HG02763 (cell line): ENCODE results near the gene MEGF11.
"Not testable (repeated sequence)": the region's sequence is repeated elsewhere in the genome, so short reads cannot be mapped to it uniquely, and the experiment has no call there.

Experiments used
- ATAC-seq: cut with Tn5 transposase; IDR thresholded peaks from one replicate; pipeline ENCODE4 v1.9.1; 2021; ENCODE audit warnings: mild to moderate bottlenecking, moderate library complexity; ENCODE audit not compliant: unreplicated experiment

The MEGF11 gene

GRCh38 chr15:65985387-65985786, 268.2 kb downstream of the MEGF11 start:
- ATAC-seq, result no peak

GRCh38 chr15:65982627-65983322, 270.8 kb downstream of the MEGF11 start:
- no peak for ATAC-seq

DNA sequence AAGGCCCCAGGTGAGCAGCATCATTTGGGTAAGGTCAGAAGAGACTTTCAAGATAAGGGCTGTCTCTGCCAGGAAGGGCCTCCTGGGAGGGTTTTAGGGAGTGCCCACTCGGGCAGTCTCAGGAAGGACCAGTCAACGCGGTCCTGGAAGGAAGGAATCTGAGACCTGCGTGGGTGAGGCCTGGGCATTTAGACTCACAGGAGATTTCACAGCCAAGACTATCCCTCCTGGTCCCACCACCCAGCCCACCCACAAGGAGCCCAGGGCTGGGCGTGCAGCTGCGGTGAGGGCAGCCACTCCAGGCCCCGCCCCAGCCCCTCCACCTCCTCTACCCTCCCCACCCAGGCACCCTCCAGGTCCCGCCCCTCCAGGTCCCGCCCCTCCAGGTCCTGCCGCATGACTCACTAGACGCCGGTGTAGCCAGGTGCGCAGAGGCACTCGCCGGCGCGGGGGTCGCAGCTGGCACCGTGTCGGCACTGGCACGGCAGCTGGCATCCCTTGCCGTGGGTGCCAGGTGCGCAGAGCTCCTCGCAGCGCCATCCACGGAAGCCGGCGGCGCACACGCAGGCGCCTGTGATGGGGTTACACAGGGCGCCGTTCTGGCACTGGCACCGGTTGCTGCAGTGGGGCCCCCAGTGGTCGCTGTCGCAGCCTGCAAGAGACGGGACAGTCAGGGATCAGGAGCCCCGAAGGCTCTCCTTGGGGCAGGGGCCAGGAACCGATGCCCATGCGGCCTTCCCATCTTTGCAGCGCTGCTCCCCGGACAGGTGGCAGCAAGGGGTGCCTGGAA, 271.5 kb downstream of the MEGF11 start:
- ATAC-seq, result no peak

DNA sequence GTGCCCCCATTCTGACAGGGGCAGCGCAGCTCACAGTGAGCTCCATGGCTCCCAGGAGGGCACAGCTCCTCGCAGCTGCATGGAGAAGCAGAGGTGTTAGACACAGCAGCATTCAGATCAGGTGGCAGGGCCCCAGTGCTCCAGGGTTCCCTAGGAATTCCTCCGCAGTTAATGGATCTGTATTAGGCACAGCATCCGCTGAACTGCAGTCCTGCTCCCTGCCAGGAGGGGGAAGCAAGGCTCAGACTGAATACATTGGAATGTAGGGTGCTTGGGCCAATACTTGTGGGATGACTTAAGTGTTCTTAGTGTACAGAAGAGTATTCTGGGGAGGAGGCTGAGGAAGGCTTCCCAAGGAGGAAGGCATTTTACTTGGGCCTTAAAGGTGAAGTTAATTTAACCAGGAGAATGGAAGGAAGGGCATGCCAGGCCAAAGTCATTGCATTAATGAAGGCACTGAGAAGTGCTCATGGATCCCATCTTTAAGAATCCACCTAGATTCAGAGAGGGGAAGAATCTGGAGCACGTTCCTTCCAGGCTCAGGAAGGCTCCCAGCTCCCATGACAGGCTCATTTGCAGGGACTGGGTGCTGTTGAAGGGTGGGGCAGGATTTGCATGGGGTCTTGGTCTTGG, 272.6 kb downstream of the MEGF11 start:
- no peak for ATAC-seq

DNA sequence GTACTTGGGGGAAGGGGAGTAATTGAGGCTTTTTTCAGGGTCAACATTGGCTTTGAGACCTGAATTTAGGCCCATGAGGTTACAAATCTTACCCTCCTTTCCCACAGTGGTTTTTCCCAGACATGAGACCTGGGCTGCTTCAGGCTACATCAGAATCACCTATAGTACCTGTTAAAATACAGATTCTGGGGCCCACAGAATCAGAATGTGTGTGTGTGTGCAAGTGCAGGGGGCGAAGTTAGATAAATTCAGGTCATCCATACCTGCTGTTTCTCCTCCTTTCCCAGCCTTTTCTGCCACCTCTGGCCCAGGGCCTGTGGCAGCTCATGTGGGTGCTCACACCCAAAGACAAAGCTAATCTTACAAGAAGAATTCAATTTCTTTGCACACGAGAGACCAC, 273.7 kb downstream of the MEGF11 start:
- ATAC-seq, result no peak

- ATAC-seq, result no peak
Observed at GRCh38 chr15:65979316-65979715, 274.2 kb downstream of the MEGF11 start.

GRCh38 chr15:65978110-65978509, 275.4 kb downstream of the MEGF11 start:
- no peak for ATAC-seq

DNA sequence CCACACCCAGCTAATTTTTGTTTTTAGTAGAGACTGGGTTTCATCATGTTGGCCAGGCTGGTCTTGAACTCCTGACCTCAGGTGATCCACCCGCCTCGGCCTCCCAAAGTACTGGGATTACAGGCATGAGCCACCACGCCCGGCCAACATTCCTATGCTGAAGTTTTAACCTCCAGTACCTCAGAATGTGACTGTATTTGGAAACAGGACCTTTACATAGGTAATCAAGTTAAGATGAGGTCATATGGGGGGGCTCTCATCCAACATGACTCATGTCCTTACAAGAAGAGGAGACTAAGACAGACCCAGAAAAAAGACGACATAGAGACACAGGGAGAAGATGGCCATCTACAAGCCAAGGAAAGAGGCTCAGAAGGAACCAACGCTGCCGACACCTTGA, 277.4 kb downstream of the MEGF11 start:
- ATAC-seq, result not testable (repeated sequence)

DNA sequence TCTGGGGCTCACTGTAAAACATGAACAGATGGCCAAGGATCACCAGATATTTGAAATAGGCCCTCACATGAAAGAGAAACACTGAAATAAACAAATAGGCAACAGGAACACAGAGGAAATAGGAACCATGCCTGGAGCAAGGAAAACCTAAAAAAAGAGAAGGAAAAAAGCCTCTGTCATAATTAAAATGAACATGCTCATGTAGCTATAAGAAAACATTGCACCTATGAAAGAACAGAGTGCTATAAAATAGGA, 281.9 kb downstream of the MEGF11 start:
- ATAC-seq, result no peak

DNA sequence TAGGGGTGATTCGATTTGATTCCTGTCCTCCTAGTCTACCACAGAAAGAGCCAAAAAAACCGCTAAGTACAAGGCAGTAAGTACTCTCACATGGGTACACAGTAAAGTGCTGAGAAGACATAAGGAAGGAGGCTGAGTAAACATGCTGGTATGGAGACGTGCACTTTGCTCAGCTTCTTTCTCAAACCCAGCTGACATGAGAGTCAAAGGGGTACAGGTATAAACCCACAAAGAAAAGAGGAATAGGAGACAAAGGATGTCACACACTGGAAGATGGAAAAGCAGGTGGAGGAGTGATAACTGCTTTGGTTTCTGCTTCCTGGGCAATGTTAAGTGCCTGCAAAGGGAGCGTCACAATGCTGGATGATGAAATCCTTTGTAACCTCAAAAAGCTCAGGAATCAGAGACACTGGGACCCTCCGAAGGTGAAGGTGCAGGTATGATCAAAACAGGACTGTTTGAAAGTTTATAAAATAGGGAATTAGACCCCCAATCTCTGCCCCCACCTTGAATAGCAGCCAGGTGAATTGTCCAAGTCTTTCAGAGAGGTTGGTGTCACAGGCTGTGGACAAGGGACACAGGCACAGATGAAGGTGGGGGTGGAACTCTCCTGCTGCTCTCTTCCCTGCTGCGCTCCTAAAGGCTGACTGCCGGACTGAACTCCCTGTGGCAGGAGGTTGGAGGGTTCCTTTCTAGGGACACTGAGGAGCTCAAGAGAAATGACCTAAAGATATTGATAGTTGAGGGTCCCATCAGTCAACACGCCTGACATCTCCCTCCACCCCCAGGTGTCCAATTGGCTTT, 282.4 kb downstream of the MEGF11 start:
- ATAC-seq, result no peak

GRCh38 chr15:65969865-65970816, 283.4 kb downstream of the MEGF11 start:
- no peak for ATAC-seq

DNA sequence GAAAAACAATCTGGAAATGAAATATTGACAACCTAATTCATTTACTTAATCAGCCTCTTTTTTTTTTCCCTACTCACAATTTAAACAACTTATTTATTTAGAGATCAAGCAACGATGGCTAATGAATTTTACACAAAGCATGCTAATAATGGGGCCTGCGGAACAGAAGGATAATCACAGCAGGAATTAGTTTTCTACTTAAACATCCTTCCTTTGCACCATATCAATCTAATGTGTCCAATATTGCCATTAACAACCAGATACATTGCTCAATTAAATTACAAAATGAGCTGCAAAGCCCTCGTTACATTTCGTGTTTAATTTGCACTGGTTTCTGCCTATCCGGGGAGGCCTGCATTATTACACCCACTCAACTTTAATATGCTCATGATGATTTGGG, 285.0 kb downstream of the MEGF11 start:
- ATAC-seq, result no peak

DNA sequence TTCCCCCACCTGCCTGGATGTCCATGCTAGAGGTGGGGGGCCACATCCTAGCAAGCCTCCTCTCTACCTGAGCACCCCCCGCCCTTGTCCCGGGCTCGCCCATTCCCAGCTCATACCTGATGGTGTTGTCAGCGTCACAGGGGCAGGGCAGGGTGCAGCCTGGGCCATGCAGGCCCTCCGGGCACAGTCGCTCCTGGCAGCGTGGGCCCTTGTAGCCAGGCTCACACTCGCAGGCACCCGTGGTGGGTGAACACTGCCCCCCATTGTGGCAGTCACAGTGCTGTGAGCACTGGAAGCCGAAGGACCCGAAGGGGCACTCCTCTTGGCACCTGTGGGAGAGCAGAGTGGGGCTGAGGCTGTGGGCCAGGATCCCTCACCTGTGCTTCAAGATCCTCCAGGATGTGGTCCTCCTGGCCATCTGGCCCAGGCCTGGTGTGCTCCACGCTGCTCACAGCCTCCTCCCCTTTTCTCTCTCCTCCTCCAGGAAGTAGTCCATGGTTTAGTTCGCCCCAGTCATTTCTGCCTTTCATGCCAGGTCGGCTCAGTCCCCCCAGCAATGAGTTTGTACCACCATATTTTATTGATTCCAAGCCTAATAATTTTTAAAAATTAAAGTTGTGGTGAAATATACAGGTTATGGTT, 288.6 kb downstream of the MEGF11 start:
- ATAC-seq, result no peak

DNA sequence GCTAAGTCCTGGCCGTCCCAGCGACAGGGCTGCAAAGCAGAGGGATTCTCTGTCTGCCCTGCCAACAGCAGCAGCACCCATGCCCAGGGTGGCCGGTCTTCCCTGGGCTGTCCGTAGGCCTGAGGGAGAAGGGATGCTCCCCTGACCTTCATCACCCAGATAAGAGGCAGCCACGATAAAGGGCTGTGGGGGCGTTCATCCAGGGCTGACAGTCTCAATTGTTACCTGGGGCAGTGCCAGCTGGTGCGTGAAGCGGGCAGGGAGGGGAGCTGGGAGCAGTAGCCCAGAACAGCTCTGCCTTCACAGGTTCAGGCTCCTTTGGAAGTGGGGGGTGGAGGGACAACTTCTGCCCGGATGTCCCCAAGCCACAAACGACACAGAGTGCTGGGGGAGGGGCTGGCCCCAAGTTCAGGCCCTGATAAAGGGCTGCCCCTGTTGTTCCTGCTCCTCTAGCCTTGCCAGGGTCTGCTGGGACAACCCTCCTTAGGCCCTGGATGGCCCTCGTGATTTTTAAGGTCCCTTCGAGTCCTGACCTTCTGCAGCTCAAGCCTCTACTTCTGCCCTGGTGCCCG, 289.6 kb downstream of the MEGF11 start:
- ATAC-seq, result no peak

- ATAC-seq, result no peak
Observed at GRCh38 chr15:65963358-65963757, 290.2 kb downstream of the MEGF11 start.

DNA sequence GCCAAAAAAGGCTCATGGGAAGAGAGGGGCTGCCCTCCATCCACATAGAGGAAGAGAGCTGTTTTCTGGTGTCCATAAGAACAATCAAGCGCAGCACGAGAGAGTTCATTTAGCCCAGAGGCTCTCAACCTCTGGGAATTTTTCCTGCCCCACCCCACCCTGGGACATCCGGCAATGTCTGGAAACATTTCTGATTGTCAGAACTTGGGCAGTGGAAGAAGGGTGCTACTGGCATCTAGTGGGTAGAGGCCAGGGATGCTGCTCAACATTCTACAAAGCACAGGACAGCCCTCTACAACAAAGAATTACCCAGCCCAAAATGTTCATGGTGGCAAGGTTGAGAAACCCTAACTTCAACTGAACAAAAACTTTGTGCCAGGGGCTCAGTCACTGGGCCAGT, 291.4 kb downstream of the MEGF11 start:
- ATAC-seq, result no peak

DNA sequence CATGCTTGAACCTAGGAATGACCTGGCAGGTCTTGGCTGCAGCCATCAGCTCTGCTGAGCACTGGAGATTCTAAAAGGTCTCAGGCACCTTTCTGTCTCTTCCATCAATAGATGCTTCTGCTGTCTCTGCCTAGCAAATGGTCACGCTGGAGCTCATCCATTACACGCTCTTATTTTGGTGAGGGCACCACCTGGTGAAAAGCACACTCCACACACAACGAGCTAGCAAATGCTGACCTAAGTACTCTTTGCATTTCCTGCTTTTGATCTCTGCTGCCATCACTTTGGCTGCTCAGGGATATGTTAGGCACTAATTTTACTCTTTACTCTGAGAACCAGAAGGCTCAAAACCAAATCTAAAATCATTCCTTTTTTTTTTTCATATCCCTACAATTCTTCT, 293.0 kb downstream of the MEGF11 start:
- no peak for ATAC-seq

GRCh38 chr15:65958835-65959234, 294.7 kb downstream of the MEGF11 start:
- no peak for ATAC-seq

DNA sequence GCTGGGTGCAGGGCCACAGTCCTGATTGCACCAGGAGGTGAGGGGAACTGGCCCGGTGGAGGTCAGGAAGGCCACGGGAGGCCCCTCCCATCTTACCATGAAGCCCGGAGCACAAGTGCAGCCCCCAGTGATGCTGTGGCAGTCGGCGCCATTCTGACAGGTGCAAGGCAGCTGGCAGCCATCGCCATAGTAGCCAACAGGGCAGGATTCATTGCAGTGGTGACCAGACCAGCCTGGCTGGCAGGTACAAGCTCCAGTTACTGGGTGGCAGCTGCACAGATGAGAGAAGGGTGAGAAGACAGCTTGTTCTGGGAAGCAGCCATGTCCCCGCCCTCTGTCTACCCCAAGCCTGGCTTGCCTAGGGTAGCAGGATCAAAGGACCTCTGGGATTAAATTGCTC, 296.1 kb downstream of the MEGF11 start:
- no peak for ATAC-seq

GRCh38 chr15:65956899-65957298, 296.7 kb downstream of the MEGF11 start:
- ATAC-seq, result no peak
